ENCODE data around the gene DDC.

- no peak for TF ChIP-seq CTCF (IDR thresholded peaks at IDR 0.05 in 8 of 11, conservative IDR thresholded peaks at IDR 0.05 in 3 of 11)
- no peak for TF ChIP-seq POLR2A (IDR thresholded peaks at IDR 0.05)
- no peak for TF ChIP-seq POLR2AphosphoS5 (IDR thresholded peaks at IDR 0.05)
Measured at GRCh38 chr7:50426280-50427045, 138.7 kb downstream of the DDC start.
